ENCODE results near the gene SLC12A8.

SLC12A8 gene

DNA sequence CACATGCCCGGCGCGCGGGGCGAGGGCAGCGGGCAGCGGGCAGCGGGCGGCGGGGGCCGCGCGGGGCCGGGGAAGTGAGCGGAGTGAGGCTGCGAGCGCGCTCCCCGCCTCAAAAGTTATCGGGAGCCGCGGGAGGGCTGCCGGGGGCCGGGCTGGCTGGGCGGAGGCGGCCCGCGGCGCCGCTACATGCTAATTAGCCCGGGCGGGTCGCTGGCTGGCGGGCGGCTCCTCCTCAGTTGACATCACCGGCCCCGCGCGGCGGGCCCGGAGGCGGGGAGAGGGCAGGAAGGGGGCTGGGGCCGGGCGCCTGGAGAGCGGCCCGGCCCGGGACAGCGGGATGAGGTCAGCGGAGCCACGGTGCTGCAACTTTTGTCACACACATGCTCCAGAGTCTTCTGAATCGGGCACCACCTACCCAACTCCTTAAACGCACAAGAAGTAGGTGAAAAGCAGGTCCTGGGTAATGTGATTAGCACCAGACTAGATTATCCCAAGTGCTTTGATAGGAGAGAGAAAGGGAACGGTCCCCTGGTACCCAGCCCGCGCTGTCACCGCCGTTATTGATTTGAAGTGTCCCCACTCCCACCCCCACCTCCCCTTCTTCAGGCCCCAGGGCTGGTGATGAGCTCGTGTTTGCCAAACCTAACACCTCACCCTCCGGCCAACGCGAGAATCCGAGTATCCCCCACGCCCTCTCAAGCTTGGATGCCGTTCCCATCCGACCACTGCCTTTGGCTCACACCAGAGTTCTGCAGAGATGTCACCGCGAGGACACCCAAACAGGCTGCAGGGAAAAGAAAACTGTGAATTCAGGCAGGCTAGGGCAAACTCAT, 156.4 kb downstream of the SLC12A8 start, which contains the start of gene HEG1:
Gene HEG1 (minus strand): TSS at position 85 of the 833 bp plus-strand sequence. CDS start 107 bp downstream, outside the sequence.
- DNase-seq (ENCODE audit: extremely low read depth in 1 of 2, low read depth in 1 of 2), result peak; percentile 44 to 65

GRCh38 chr3:125055331-125055912, 157.1 kb downstream of the SLC12A8 start:
- no peak for DNase-seq (ENCODE audit: extremely low read depth in 1 of 2, low read depth in 1 of 2)

GRCh38 chr3:125054449-125055329, 157.9 kb downstream of the SLC12A8 start:
- no peak for DNase-seq (ENCODE audit: extremely low read depth in 1 of 2, low read depth in 1 of 2)

GRCh38 chr3:125054062-125054448, 158.5 kb downstream of the SLC12A8 start:
- no peak for DNase-seq (ENCODE audit: extremely low read depth in 1 of 2, low read depth in 1 of 2)

- DNase-seq (ENCODE audit: extremely low read depth in 1 of 2, low read depth in 1 of 2), result no peak
Observed at GRCh38 chr3:125053304-125053699, 159.2 kb downstream of the SLC12A8 start.

GRCh38 chr3:125052624-125053303, 159.8 kb downstream of the SLC12A8 start:
- DNase-seq (ENCODE audit: extremely low read depth in 1 of 2, low read depth in 1 of 2), result no peak

DNA sequence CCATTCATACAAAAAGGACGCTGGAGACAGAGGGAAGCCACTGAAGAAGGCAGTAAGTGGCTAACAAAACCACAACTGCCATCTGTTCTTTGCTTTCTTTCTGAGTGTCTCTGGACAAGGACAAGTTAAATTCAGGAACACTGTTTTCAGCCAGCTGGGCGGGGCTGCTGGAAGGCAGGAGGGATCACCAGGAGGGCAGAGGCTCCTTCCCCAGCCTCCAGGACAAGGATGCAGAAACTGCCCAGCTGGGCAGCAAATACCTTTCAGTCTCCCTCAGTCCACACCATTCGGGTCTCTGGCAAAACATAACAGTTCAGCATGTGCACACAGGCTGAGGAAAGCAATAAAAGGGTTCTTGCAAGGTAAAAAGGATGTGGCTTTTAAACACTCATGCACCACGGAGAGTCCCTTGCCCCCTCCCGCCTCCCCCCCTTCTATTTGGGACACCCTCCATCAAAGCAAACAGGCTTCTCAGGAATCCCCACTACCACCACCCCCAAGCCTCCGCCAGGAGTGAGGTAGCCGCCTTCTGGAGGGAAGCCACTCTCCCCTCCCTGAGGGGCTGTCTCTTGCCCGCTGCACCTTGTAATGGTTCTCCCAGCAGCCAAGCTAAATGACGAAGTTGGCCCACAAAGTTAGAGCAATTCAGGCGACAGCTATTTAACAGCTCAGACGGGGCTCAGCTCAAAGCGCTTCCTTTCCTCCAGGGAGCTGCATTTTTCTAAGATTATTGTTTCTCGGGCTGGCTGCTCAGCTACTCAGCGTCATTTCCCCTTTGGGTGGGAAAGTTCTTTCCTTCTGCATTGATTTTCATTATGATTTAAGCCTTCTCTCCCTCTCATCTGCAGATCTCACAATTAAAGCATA, 160.6 kb downstream of the SLC12A8 start:
- peak; percentile 41 to 55 for DNase-seq (ENCODE audit: extremely low read depth in 1 of 2, low read depth in 1 of 2)

DNA sequence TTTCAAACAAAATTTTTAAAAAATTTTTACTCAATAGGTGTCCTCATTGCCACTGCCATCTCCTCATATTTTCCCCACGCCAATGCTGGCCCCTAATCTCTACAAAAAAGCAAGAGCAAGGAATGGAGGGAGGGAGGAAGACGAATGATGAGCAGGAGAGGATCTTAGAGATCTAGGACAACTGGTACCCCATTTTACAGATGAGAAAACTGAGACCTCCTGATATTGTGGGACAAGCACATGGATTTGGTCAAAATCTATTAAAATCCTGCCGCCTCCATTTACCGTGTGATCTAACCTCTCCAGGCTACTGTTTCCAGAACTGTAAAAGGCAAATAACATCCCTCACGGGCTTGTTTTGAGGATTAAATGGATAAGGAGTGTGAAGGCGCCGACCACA, 161.3 kb downstream of the SLC12A8 start:
- no peak for DNase-seq (ENCODE audit: extremely low read depth in 1 of 2, low read depth in 1 of 2)

DNA sequence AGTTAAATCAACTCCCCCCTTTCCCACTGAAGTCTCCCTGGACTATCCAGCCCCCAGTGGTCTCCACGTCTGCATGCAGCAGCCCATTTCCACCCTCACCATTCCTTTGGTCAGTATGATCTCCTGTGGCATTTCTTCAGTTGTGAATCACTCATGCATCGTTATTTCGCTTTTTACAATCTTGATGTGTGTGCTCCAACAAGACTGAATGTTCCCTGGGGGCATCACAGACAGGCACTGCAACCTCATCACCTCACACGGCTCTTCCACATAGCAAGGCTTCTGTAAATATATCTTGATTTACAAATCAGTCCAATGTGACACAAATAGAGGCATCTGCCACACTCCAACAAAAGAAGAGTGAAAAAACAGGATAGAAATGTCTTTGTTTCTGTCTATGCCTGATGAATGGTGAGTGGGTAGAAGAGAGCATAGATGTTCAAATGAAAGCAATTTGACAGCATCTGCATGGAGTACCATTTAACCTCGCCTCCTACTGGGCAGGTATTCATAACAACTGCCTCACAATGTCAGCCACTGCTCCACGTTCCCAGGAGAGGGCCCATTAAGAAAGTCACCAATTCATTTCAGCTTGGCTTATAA, 162.0 kb downstream of the SLC12A8 start:
- no peak for DNase-seq (ENCODE audit: extremely low read depth in 1 of 2, low read depth in 1 of 2)

- no peak for DNase-seq (ENCODE audit: extremely low read depth in 1 of 2, low read depth in 1 of 2)
Observed at GRCh38 chr3:125048282-125048681, 164.3 kb downstream of the SLC12A8 start.

DNA sequence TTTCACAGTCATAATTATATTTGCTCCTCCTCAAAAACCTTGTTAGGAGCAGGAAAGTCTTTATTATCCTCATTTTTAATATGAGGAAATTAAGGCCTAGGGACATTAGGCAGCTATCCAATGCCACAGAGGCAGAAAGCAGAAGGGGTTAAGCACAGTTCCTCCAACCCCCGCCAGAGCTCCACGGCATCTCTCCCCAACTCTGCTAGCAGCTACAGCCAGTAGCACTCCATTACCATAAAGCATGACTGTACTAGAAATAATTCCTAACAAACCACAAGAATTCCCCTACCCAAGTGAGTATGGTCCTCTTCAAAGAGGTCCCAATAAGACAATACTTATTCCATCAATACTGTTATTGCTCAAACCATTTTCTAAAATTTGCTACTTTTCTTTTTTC, 166.6 kb downstream of the SLC12A8 start:
- no peak for DNase-seq (ENCODE audit: extremely low read depth in 1 of 2, low read depth in 1 of 2)

DNA sequence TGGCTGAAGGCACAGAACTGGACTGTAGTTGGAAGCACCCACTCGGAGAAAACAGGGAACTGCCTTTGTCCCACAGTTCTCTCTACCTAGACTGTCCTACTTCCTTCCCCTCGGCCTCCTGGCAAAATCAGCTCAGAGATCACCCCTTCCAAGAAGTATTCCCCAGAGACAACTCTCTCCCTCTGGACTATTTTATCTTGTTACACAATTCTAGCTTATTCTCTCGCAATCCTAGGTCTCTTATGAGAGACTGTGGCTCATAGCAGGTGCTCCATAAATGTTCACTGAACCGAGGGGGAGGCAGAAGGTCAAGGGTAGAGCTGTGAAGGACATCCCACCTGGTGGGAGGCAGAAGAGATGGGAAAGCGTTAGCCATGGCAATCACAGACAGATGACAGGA, 167.4 kb downstream of the SLC12A8 start:
- no peak for DNase-seq (ENCODE audit: extremely low read depth in 1 of 2, low read depth in 1 of 2)

DNA sequence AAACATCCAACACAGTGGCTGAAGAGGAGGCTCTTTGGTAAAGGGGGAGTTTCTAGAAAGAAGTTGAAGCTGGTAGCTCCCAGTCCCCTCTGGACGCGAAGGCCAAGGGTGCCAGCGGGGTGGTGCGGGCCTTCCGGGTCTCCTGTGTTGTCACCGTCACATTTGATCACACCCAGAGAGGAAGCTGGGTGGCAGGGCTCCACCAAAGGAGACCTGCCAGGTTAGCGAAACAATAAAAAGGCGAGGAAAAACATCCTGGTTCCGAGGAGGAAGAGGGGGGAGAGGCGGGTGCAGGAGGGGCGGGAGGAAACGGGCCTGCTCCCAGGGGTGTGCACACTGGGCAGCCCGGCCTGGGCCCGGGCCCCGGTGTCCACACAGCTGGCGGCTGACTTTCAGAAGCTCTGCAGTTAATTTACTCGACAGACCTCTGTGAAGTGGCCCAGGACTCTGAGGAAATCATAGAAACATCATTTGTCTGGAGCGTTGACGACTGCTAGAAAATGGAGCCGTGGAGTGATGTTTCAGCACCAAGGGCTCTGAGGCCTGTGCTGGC, 168.9 kb downstream of the SLC12A8 start:
- no peak for DNase-seq (ENCODE audit: extremely low read depth in 1 of 2, low read depth in 1 of 2)

DNA sequence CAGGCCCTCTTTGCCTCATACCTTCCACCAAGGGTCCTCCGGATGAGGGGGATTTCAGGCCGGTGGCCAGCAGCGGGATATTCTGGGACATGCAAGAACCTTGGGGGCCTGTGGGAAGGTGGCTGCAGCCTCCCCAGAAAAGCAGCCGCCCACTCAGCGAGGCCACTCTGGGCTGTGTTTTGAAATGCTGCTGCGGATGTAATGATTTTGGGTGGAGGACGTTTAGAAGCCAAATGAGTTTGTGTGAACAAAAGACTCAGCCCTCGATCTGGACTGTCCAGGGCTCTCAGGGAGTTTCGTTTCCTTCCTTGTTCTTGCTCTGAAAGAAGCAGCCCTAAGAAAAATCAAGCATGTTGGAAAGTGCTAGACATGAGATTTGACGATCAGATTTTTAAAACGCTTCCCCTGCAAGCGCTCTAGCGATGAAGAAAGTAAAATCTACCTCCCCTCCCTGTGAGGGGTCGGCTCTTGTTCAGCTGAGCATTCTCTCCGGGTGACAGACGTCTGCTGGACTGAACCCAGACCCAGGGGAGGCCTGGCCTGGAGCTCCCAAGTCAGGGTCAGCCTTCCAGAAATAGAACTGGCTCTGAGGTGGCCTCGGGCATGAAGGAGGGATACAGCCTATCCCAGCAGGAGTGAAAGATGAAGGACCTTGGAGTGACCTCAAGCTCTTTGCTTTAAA, 169.7 kb downstream of the SLC12A8 start:
- no peak for DNase-seq (ENCODE audit: extremely low read depth in 1 of 2, low read depth in 1 of 2)

DNA sequence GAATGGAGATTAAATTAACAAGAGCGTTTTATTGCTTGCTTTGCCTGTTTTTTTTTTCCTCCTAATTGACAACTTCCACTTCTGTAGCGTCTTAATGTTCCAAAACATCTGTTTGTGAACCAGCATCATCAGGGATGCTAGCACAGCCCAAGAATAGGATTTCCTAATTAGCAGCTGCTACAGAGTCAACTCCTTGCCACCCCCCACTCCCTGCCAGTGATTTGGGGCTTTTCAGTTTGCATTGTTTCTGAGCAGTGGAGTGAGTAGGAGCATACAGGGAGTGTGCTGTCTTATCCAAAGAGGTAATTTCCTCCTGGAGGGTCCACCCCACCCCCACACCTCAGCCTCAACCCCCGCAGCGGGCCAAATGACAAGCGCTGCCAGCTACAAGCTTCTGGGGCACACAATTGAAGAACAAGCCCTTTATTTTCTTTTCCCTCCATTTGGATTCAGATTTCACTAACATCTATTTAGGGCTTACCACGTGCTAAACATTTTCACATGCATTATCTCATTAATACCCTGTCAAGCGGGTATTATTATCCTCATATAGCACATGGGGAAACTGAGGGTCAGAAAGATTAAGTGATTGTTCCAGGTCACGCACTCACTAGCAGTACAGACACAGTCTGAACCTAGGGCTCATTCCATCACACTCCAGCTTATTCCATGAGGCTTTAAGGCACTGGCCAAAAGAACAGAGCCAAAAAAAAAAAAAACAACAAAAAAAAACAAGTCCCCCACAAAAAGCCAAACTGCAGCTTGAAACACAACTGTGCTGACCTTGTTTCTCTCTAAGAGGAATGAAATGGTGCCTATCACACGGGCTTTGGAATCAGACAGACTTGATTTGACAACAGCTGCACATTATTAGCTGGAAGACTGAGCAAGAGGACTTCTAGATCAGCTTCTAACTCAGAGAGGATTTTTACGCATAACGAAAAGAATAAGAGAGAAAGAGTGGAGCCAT, 173.1 kb downstream of the SLC12A8 start:
- no peak for DNase-seq (ENCODE audit: extremely low read depth in 1 of 2, low read depth in 1 of 2)

DNA sequence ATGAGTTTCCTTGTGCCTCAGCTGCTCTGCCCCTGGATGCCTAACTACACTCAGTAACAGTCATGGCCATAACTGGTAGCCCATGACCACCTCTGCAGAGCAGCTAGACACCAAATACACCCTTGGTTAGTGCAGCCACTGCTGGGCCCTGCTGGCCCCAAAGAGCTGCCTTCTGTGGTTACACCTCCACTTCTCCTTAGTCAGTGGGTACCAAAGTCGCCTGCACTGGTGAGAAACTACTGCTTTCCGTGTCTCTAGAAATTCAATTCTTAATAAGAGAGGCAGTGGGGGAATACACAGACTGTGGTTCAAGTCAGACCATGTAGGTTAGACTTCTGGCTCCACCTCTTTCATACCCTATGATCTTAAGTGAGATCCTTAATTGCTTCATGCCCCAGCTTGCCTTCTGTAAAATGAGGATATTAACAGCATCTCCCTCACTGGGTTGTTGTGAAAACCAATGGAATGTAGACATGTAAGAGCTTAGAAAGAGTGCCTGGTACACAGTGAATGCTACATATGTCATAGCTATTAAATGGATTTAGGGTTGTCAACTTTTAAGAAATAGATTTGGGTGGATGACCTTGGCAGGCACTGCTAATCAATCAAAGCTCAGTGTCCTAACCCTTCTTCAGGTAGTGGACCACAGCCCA, 174.9 kb downstream of the SLC12A8 start:
- DNase-seq (ENCODE audit: extremely low read depth in 1 of 2, low read depth in 1 of 2), result no peak

DNA sequence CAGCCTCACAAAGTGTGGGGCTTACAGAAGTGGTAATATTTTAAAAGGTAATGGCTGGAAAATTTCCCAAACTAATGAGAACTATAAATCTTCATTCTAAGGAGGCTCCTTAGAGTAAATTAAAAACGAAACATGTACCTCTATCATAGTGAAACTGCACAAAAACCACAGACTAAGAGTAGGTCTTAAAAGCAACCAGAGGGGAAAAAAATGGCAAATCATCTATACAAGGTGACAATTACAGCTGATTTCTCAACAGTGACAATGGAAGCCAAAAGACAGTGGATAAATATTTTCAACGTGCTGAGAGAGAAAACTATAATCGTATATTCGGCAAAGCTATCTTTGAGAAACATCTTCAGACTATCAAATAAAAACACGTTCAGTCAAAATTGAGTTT, 177.3 kb downstream of the SLC12A8 start:
- DNase-seq (ENCODE audit: extremely low read depth in 1 of 2, low read depth in 1 of 2), result no peak
